Body of pancreas (tissue), 4 donors: Measurements from ENCODE around the gene PYGM. TPM values are rescaled to one million over a fixed set of nuclear protein-coding genes. Genes with fewer than 3 reads are reported as not detected.

Experiments used
- ATAC-seq: fragments of 150-250 bp; one replicate; pipeline ENCODE4 v1.9.1; 2016
- DNase-seq, 4 donors: peaks; one replicate each; pipeline ENCODE4 v3.0.0-alpha.2; 2019
- H3K27ac ChIP-seq, 4 donors: fragments of 200-600 bp; sonication (generic); 1 replicate in 3 of 4; 2 replicates in 1 of 4; pipeline versions ENCODE4 v1.5.1 to v1.6.1; 2016 to 2019; ENCODE audit warnings: mild to moderate bottlenecking in 1 of 4, mixed read lengths in 1 of 4, moderate library complexity in 1 of 4
- H3K27me3 ChIP-seq, 2 donors: fragments of 200-600 bp; sonication (generic); one replicate each; pipeline ENCODE4 v1.6.0; 2016; ENCODE audit warnings: mild to moderate bottlenecking in 1 of 2
- H3K36me3 ChIP-seq, 2 donors: fragments of 200-600 bp; sonication (generic); replicated peaks in 1 of 2; 2 replicates each; pipeline ENCODE4 v1.5.1; 2016; ENCODE audit warnings: low read depth in 2 of 2; ENCODE audit not compliant: insufficient read depth in 1 of 2
- H3K4me1 ChIP-seq: fragments of 200-600 bp; sonication (generic); one replicate; pipeline ENCODE4 v1.6.0; 2016
- H3K4me3 ChIP-seq, 2 donors: fragments of 200-600 bp; sonication (generic); 1 replicate in 1 of 2; 2 replicates in 1 of 2; pipeline ENCODE4 v1.5.1; 2016 to 2019
- H3K9me3 ChIP-seq, 3 donors: fragments of 200-600 bp; sonication (generic); 1 replicate in 2 of 3; 2 replicates in 1 of 3; pipeline ENCODE4 v1.5.1; 2016
- POLR2A ChIP-seq, 3 donors: fragments of 450-650 bp; IDR thresholded peaks; one replicate each; pipeline ENCODE4 v1.6.1; 2016; ENCODE audit warnings: antibody characterized with exemption in 3 of 3, mild to moderate bottlenecking in 2 of 3
- WGBS, 2 donors: methylation state at CpG; one replicate each; pipeline ENCODE4 v1.1.5; 2017; 5-methylcytosine and 5-hydroxymethylcytosine counted together
- intact Hi-C: fragments of 100-400 bp; cut with DNase I; formaldehyde crosslinking; loops from one replicate; pipeline ENCODE4 v1.15.1; 2023
- total RNA-seq, 2 donors: library from RNA; depleted of rRNA; stranded (reverse); fragments of >200 nt; gene quantifications; one replicate each; pipeline ENCODE4 v1.1.0, GENCODE V29; 2016
- TF ChIP-seq, protein P1 (sequence below), 7 experiments: fragments of 450-650 bp in 4 of 7; fragments of 200-600 bp in 3 of 7; sonication (generic) in 3 of 7; IDR thresholded peaks; one replicate each; pipeline ENCODE4 v1.5.1; 2016 to 2019; ENCODE audit warnings: antibody characterized with exemption in 7 of 7

The PYGM gene
- total RNA-seq, 2 donors from 2014 or later, result 0.78 to 4.3 TPM

DNA sequence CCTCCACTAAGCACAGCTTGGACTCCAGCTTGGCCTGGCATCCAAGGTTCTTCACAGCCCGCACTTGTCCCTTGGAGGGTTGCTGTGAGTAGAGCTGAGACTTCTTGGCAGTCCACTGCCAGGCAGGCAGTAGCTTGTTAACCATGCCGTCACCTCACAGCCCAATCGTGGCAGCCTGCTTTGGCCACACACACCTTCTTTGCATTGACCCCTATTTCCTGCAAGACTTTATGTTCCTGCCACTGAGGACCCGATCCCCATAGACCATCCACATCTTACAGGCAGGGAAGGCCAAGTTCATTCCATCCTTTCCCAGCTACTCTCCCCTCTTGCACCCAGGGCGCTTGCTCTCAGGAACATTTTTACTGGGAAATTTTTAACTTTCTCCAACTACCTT lies 2.5 kb upstream of the PYGM start:
- Histone ChIP-seq H3K36me3 (peaks cover 19 to 27% of the 10 kb centered on the region in 2 donors), H3K27me3 (no peaks in the 10 kb centered on the region), H3K4me3 (no peak overlapping the region), H3K4me1 (peaks cover 9% of the 10 kb centered on the region), H3K27ac (peak overlapping the region in 1 of 4 donors; percentile 27), H3K9me3 (no peaks in the 10 kb centered on the region)
- DNase-seq, result peak in 1 of 4 donors; percentile 4
- WGBS, 2 donors, result 76% methylated on average over 5 of the region's 5 CpGs
- TF ChIP-seq, protein P1, sequence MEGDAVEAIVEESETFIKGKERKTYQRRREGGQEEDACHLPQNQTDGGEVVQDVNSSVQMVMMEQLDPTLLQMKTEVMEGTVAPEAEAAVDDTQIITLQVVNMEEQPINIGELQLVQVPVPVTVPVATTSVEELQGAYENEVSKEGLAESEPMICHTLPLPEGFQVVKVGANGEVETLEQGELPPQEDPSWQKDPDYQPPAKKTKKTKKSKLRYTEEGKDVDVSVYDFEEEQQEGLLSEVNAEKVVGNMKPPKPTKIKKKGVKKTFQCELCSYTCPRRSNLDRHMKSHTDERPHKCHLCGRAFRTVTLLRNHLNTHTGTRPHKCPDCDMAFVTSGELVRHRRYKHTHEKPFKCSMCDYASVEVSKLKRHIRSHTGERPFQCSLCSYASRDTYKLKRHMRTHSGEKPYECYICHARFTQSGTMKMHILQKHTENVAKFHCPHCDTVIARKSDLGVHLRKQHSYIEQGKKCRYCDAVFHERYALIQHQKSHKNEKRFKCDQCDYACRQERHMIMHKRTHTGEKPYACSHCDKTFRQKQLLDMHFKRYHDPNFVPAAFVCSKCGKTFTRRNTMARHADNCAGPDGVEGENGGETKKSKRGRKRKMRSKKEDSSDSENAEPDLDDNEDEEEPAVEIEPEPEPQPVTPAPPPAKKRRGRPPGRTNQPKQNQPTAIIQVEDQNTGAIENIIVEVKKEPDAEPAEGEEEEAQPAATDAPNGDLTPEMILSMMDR (IDR thresholded peaks at IDR 0.05), result no peak
- no peak for TF ChIP-seq POLR2A (IDR thresholded peaks at IDR 0.05)
- intact Hi-C loops, result no loop called here
- no peak for ATAC-seq

- Histone ChIP-seq H3K4me1 (peaks cover 9% of the 10 kb centered on the region), H3K27me3 (no peaks in the 10 kb centered on the region), H3K9me3 (no peaks in the 10 kb centered on the region), H3K4me3 (no peak overlapping the region), H3K27ac (no peak overlapping the region), H3K36me3 (peaks cover 8 to 13% of the 10 kb centered on the region in 2 donors)
- intact Hi-C loops, result no loop called here
- DNase-seq (no peak), ATAC-seq (no peak)
- TF ChIP-seq POLR2A (IDR thresholded peaks at IDR 0.05), result no peak
- TF ChIP-seq, protein P1 (IDR thresholded peaks at IDR 0.05), result no peak
- 71 to 73% methylated on average over 7 of the region's 7 CpGs for WGBS, 2 donors
These were observed 1.1 kb upstream of the PYGM start for GRCh38 chr11:64760759-64761420.

DNA sequence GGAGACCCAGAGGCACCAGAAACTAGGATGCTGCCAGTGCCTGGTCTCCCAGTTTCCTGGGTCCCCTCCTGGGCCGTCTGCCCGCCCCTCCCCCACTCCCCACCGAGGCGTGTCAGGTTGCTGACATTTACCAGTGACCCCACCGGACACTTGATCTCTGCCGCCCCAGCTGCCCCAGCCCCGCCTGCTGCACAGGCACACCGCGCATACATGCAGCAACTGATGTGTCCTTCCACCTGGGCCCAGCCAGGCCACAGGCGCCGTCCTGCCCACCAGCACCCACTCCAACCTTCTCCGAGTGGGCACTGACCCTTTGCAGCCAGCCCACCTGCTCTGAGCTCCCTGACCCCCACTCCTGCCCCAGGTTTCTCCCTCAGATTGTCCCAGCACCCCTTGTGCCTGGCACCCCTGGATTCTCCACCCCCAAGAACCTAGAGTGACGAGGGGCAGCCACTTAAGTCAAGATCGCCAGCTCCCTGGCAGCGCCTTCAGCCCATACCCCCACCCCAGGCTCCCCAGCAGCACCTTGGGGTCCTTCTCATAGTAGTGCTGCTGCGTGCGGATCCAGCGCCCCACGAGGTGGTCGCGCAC lies 548 bp downstream of the PYGM start:
- no peaks in the 10 kb centered on the region for H3K9me3 ChIP-seq
- no peak overlapping the region for H3K27ac ChIP-seq
- intact Hi-C loops, result no loop called here
- H3K4me1 ChIP-seq, result peaks cover 9% of the 10 kb centered on the region
- peaks cover 0 to 2% of the 10 kb centered on the region in 2 donors for H3K36me3 ChIP-seq
- 77 to 86% methylated on average over 17 to 21 of the region's 21 CpGs for WGBS, 2 donors
- no peak for ATAC-seq
- H3K27me3 ChIP-seq, result no peaks in the 10 kb centered on the region
- no peak for DNase-seq
- TF ChIP-seq, protein P1 (IDR thresholded peaks at IDR 0.05), result no peak
- TF ChIP-seq POLR2A (IDR thresholded peaks at IDR 0.05), result no peak
- H3K4me3 ChIP-seq, result no peak overlapping the region

- intact Hi-C loops, result no loop called here
- Histone ChIP-seq H3K4me1 (peaks cover 2% of the 10 kb centered on the region), H3K27ac (no peak overlapping the region), H3K27me3 (no peaks in the 10 kb centered on the region), H3K36me3 (no peaks in the 10 kb centered on the region), H3K4me3 (no peak overlapping the region), H3K9me3 (no peaks in the 10 kb centered on the region)
- WGBS, 2 donors, result 85 to 87% methylated on average over 7 to 13 of the region's 15 CpGs
- DNase-seq (no peak), ATAC-seq (no peak)
- no peak for TF ChIP-seq POLR2A (IDR thresholded peaks at IDR 0.05)
- TF ChIP-seq, protein P1 (IDR thresholded peaks at IDR 0.05), result no peak
These were observed 1.3 kb downstream of the PYGM start for GRCh38 chr11:64758330-64759079.
